NT2/D1 (cell line): ENCODE results near the gene ZBTB16.

ENCODE experiments used
- DNase-seq: peaks from one replicate; pipeline ENCODE4 v3.0.0-alpha.2; 2011; ENCODE audit warnings: low read depth, low spot score
- H3K27me3 ChIP-seq: 2 replicates; pipeline ENCODE4 v1.6.0; 2011; ENCODE audit warnings: mild to moderate bottlenecking; ENCODE audit not compliant: insufficient read length, insufficient read depth
- H3K36me3 ChIP-seq: 2 replicates; pipeline ENCODE4 v1.6.1; 2011; ENCODE audit warnings: mild to moderate bottlenecking, low read length, mixed read lengths; ENCODE audit not compliant: insufficient read depth, insufficient read length
- H3K4me1 ChIP-seq: 2 replicates; pipeline ENCODE4 v1.5.1; 2011; ENCODE audit not compliant: insufficient read depth, insufficient read length
- H3K4me3 ChIP-seq: 2 replicates; pipeline ENCODE4 v1.5.1; 2011; ENCODE audit warnings: low read depth; ENCODE audit not compliant: insufficient read length
- H3K9ac ChIP-seq: 2 replicates; pipeline ENCODE4 v1.6.0; 2011; ENCODE audit warnings: low read depth; ENCODE audit not compliant: insufficient read length
- H3K9me3 ChIP-seq: 2 replicates; pipeline ENCODE4 v1.5.1; 2011; ENCODE audit warnings: mild to moderate bottlenecking, low read length; ENCODE audit not compliant: insufficient read depth
- SUZ12 ChIP-seq: IDR thresholded peaks from 2 replicates; pipeline ENCODE4 v1.6.1; 2011; ENCODE audit not compliant: insufficient read length, insufficient read depth; ENCODE audit errors: extremely low read depth
- YY1 ChIP-seq: IDR thresholded peaks from 2 replicates; pipeline ENCODE4 v1.6.1; 2011; ENCODE audit not compliant: insufficient read length, insufficient read depth
- ZNF274 ChIP-seq: IDR thresholded peaks from 2 replicates; pipeline ENCODE4 v1.6.1; 2011; ENCODE audit warnings: mild to moderate bottlenecking, low read depth, low read length

Gene ZBTB16, protein sequence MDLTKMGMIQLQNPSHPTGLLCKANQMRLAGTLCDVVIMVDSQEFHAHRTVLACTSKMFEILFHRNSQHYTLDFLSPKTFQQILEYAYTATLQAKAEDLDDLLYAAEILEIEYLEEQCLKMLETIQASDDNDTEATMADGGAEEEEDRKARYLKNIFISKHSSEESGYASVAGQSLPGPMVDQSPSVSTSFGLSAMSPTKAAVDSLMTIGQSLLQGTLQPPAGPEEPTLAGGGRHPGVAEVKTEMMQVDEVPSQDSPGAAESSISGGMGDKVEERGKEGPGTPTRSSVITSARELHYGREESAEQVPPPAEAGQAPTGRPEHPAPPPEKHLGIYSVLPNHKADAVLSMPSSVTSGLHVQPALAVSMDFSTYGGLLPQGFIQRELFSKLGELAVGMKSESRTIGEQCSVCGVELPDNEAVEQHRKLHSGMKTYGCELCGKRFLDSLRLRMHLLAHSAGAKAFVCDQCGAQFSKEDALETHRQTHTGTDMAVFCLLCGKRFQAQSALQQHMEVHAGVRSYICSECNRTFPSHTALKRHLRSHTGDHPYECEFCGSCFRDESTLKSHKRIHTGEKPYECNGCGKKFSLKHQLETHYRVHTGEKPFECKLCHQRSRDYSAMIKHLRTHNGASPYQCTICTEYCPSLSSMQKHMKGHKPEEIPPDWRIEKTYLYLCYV

DNA sequence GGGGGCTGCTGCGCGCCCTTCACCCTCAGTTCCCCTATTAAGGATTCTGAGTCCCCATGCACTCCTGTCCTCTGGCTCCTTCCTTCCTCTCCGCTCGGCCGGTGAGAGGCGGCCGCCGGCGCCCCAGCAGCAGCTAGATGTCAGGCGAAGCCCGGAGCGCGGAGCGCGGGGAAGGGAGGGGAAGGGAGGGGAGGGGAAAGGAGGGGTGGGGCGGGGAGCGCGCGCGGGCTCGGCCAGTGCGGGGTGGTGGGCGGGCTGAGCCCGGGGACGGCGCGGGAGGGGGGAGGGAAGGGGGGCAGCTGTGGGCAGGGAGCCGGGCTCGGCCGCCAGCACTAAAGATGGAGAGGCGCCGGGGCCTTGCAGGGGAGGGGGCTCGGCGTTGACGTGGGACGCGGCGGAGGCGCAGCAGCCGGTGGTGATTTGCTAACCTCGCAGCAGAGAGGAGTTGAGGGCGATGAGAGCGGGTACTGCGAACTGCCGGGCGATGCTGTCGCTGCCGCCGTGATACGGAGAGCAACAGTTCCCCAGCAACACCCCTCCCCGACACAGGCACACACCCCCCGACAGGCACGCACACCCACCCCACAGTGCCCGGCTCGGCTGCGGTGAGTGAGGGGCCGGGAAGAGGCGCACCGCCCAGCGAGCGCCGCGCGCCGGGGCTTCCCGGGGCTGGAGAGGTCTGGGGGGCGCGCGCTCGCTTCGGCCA, at the start of gene ZBTB16:
ZBTB16 (plus strand) TSS at position 434 of the 706 bp plus-strand sequence. CDS start 3,590 bp downstream, outside the sequence.
- no peaks in the 10 kb centered on the region for H3K9me3 ChIP-seq
- TF ChIP-seq YY1 (peak; percentile 84), SUZ12 (no peak), ZNF274 (no peak)
- peaks cover 6% of the 10 kb centered on the region for H3K4me1 ChIP-seq
- H3K27me3 ChIP-seq: peaks cover 76% of the 10 kb centered on the region
- H3K36me3 ChIP-seq: no peaks in the 10 kb centered on the region
- H3K4me3 ChIP-seq: peak within 1 kb of the TSS; percentile 60
- peak within 1 kb of the TSS; percentile 61 for H3K9ac ChIP-seq
- DNase-seq: peak; percentile 48

DNA sequence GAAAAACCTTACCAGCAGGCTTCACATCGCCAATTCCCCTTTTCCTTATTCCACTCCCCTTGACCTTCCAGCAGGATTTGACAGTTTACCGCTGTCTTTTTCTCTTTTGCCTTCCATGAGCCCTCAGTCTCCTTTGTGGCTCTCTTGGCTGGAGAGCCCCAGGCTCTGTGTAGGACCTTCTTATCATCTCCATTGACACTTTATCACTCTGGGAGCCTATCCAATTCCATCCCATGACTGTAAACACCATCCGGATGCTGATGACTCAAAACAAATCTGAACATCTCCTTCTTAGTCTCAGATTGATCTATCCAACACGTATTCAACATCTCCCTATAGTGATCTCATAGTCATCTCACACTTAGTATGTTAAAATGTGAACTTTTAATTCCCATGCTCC, 48.6 kb upstream of the ZBTB16 start:
- no peaks in the 10 kb centered on the region for H3K9me3 ChIP-seq
- peaks cover 2% of the 10 kb centered on the region for H3K4me1 ChIP-seq
- H3K36me3 ChIP-seq: no peaks in the 10 kb centered on the region
- no peak overlapping the region for H3K9ac ChIP-seq
- no peaks in the 10 kb centered on the region for H3K27me3 ChIP-seq
- H3K4me3 ChIP-seq: no peak overlapping the region
- TF ChIP-seq SUZ12 (no peak), YY1 (no peak), ZNF274 (no peak)
- DNase-seq: no peak

DNA sequence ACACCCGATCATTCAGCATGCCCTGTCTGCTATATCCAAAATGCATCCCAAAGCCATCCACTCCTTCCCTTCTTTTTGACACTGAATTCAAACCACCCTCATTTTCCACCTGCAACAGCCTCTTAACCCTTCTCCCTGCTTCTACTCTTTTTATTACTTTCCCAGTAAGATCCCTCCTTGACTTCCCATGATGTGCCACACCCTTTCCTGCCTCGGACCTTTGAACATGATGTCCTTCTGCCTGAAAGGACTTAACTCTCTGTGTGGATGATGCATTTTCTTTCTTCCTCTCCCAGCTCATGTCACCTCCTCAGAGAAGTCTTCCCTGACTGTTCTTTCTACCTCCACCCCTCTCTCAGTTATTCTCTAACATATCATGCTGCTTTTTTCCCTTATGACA, 48.1 kb upstream of the ZBTB16 start:
- Histone ChIP-seq H3K36me3 (no peaks in the 10 kb centered on the region), H3K27me3 (no peaks in the 10 kb centered on the region), H3K4me1 (peaks cover 2% of the 10 kb centered on the region), H3K4me3 (no peak overlapping the region), H3K9ac (no peak overlapping the region), H3K9me3 (no peaks in the 10 kb centered on the region)
- TF ChIP-seq YY1 (no peak), SUZ12 (no peak), ZNF274 (no peak)
- DNase-seq: no peak

DNA sequence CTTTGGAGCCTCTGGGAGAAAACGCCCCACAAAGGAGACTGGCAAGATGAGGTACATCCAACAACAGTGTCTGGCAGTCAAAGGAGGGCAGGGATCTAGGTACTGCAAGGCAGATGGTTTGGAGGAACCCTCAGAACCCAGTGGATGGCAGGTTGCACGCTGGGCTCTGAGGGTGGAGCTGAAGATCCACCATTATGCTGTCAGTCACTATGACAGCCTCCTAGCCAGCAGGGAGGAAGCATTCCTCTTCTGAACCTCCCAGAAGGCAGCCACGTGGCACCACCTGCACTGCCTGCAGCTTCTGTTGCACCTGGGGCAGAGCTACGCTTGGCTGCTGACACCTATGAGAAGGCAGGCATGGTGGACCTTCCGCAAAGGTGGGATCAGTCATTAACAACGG, 44.4 kb upstream of the ZBTB16 start:
- TF ChIP-seq YY1 (no peak), SUZ12 (no peak), ZNF274 (no peak)
- no peak overlapping the region for H3K9ac ChIP-seq
- no peaks in the 10 kb centered on the region for H3K36me3 ChIP-seq
- H3K4me1 ChIP-seq: peaks cover 2% of the 10 kb centered on the region
- no peak for DNase-seq
- no peaks in the 10 kb centered on the region for H3K27me3 ChIP-seq
- no peak overlapping the region for H3K4me3 ChIP-seq
- H3K9me3 ChIP-seq: no peaks in the 10 kb centered on the region

DNA sequence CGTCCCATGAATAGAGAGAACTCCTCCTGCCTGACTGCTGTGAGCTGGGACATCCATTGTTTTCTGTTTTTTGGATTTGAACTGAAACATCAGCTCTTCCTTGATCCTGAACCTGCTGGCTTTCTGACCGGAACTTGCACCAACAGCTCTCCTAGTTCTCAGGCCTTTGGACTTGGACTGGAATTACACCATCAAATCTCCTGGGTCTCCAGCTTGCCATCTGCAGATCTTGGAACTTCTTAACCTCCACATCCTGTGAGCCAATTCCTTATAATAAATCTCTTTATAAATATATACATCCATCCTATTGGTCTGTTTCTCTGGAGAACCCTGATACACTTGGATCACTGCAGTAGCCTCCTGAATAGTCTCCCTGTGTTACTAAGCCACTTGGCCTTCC, 42.5 kb upstream of the ZBTB16 start:
- DNase-seq: no peak
- Histone ChIP-seq H3K4me3 (no peak overlapping the region), H3K36me3 (no peaks in the 10 kb centered on the region), H3K9me3 (no peaks in the 10 kb centered on the region), H3K27me3 (no peaks in the 10 kb centered on the region), H3K9ac (no peak overlapping the region), H3K4me1 (peaks cover 2% of the 10 kb centered on the region)
- TF ChIP-seq ZNF274: no peak
- TF ChIP-seq SUZ12: no peak
- TF ChIP-seq YY1: no peak

DNA sequence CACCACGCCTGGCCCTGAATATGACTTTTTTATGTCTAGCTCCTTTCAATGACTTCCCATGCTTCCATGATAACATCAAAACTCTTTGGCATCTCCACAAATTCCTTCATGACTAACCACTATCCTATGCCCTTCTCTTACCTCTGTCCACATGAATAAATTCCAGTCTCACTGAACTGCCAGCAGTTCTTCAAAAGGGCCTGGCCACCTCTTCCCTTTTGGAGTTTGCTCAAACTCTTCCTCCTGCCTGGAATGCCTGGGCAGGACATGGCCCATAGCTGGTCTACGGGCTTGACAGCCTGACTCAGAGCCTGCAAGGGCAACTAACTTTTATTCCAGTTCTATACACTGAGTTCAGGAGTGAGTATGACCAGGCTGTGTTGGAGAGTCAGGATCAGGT, 41.8 kb upstream of the ZBTB16 start:
- Histone ChIP-seq H3K9me3 (no peaks in the 10 kb centered on the region), H3K4me1 (peaks cover 2% of the 10 kb centered on the region), H3K9ac (no peak overlapping the region), H3K4me3 (no peak overlapping the region), H3K36me3 (no peaks in the 10 kb centered on the region), H3K27me3 (no peaks in the 10 kb centered on the region)
- no peak for DNase-seq
- TF ChIP-seq YY1 (no peak), SUZ12 (no peak), ZNF274 (no peak)

DNA sequence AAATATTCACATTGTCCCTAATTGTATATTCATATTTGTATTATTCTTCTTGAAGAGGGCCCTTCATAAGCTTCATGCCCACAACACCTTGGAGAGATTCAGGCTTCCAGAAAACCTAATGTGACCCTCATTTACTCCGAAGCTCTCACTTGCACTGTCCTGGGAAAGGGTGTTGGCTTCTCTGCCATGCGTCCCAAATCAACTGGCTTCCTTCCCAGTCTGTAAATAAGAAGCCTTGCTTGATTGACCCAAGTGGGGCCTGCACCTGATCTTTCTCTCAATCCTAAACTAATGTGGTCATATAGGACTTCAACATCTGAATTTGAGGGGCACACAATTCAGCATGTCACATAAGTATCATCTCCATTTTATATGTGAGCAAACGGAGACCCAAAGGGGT, 40.5 kb upstream of the ZBTB16 start:
- no peak for TF ChIP-seq SUZ12
- no peak for TF ChIP-seq YY1
- TF ChIP-seq ZNF274: no peak
- DNase-seq: no peak
- H3K4me1 ChIP-seq: peaks cover 2% of the 10 kb centered on the region

More for the DNA sequence above, 40.5 kb upstream of the ZBTB16 start:
- H3K4me3 ChIP-seq: no peak overlapping the region
- H3K9ac ChIP-seq: no peak overlapping the region
- H3K36me3 ChIP-seq: no peaks in the 10 kb centered on the region
- no peaks in the 10 kb centered on the region for H3K27me3 ChIP-seq
- no peaks in the 10 kb centered on the region for H3K9me3 ChIP-seq
